CD4-positive, alpha-beta T cell (primary cell): ENCODE results near the gene NELFE. TPM values are rescaled to one million over a fixed set of nuclear protein-coding genes. Genes with fewer than 3 reads are reported as not detected.
"Not testable (repeated sequence)": the region's sequence is repeated elsewhere in the genome, so short reads cannot be mapped to it uniquely, and the experiment has no call there.

Source experiments
- ATAC-seq: fragments of 200-7000 bp; cut with Tn5 transposase; one replicate; pipeline ENCODE4 v1.10.0; 2022; ENCODE audit warnings: mild to moderate bottlenecking; ENCODE audit not compliant: poor library complexity
- CTCF ChIA-PET: fragments of 350-600 bp; sonication (Branson Sonifier 250); formaldehyde crosslinking; loops from one replicate; lab custom pipeline; 2021; ENCODE audit warnings: antibody characterized with exemption, inconsistent platforms; lab: Charles Lee
- POLR2A ChIA-PET: fragments of 350-600 bp; sonication (Branson Sonifier 250); formaldehyde crosslinking; loops from one replicate; lab custom pipeline; 2021; ENCODE audit warnings: antibody characterized with exemption, inconsistent platforms; lab: Charles Lee
- DNase-seq, 14 experiments: peaks; one replicate each; pipeline ENCODE4 v3.0.0-alpha.2; 2013 to 2020; ENCODE audit warnings: mixed read lengths in 2 of 14
- H3K27ac ChIP-seq, 2 donors: one replicate each; pipeline versions ENCODE4 v1.5.1 to v1.7.0; 2013; ENCODE audit warnings: low read length in 2 of 2, low read depth in 1 of 2, mild to moderate bottlenecking in 1 of 2
- H3K27me3 ChIP-seq, 2 experiments: 1 replicate in 1 of 2; 2 replicates in 1 of 2; pipeline versions ENCODE4 v1.6.1 to v1.7.0; 2013; ENCODE audit warnings: low read length in 2 of 2, control low read depth in 1 of 2, mild to moderate bottlenecking in 1 of 2, moderate library complexity in 1 of 2; ENCODE audit not compliant: insufficient read depth in 2 of 2, control insufficient read depth in 1 of 2
- H3K36me3 ChIP-seq: one replicate; pipeline ENCODE4 v1.6.1; 2013; ENCODE audit warnings: low read length, control low read depth; ENCODE audit not compliant: insufficient read depth
- H3K4me1 ChIP-seq: one replicate; pipeline ENCODE4 v1.6.1; 2013; ENCODE audit warnings: low read length, control low read depth; ENCODE audit not compliant: insufficient read depth
- H3K4me3 ChIP-seq: one replicate; pipeline ENCODE4 v1.5.1; 2013; ENCODE audit warnings: mild to moderate bottlenecking, low read length, moderate library complexity
- H3K9me3 ChIP-seq, 2 experiments: 1 replicate in 1 of 2; 2 replicates in 1 of 2; pipeline versions ENCODE4 v1.6.1 to v1.7.0; 2013; ENCODE audit warnings: low read length in 2 of 2, mild to moderate bottlenecking in 2 of 2, control low read depth in 1 of 2, moderate library complexity in 1 of 2; ENCODE audit not compliant: control insufficient read depth in 1 of 2, insufficient read depth in 1 of 2
- H3K27ac Mint-ChIP-seq: one replicate; pipeline ENCODE4 v1.8.0; 2020; ENCODE audit warnings: mixed read lengths
- H3K27me3 Mint-ChIP-seq: one replicate; pipeline ENCODE4 v1.8.0; 2021; ENCODE audit warnings: mixed read lengths
- H3K36me3 Mint-ChIP-seq: one replicate; pipeline ENCODE4 v1.8.0; 2021; ENCODE audit warnings: low read depth, mixed read lengths
- H3K4me1 Mint-ChIP-seq: one replicate; pipeline ENCODE4 v1.8.0; 2021; ENCODE audit warnings: low read depth, mixed read lengths
- H3K4me3 Mint-ChIP-seq: one replicate; pipeline ENCODE4 v1.8.0; 2020; ENCODE audit warnings: mild to moderate bottlenecking, mixed read lengths
- H3K9me3 Mint-ChIP-seq: one replicate; pipeline ENCODE4 v1.8.0; 2020; ENCODE audit warnings: mixed read lengths
- intact Hi-C, 2 experiments: fragments of 100-400 bp; cut with DNase I in 1 of 2; cut with micrococcal nuclease in 1 of 2; formaldehyde crosslinking; loops; one replicate each; pipeline versions ENCODE4 v1.15.1 to v1.9.0; 2023 to 2025; cut with DNase I, micrococcal nuclease
- total RNA-seq, 174 experiments: library from RNA in 2 of 174; stranded (reverse) in 2 of 174; gene quantifications; one replicate each; pipeline ENCODE4 v1.2.3 and lab custom pipeline; 2021 to 2026

Gene NELFE
- total RNA-seq, 2 experiments from 2014 or later = 53.8 to 58.2 TPM

GRCh38 chr6:32004864-32005537 lies 46.2 kb upstream of the NELFE start:
- H3K27ac ChIP-seq, H3K9me3 Mint-ChIP-seq, DNase-seq, POLR2A ChIA-PET, CTCF ChIA-PET, H3K9me3 ChIP-seq, intact Hi-C loops, H3K4me1 Mint-ChIP-seq, H3K4me1 ChIP-seq, H3K27me3 ChIP-seq, H3K4me3 ChIP-seq, H3K36me3 Mint-ChIP-seq, H3K27me3 Mint-ChIP-seq, H3K36me3 ChIP-seq: not testable (repeated sequence)
- Mint-ChIP-seq H3K4me3 (peak overlapping the region; percentile 39), H3K27ac (peak overlapping the region; percentile 74)
- ATAC-seq = peak; percentile 95

DNA sequence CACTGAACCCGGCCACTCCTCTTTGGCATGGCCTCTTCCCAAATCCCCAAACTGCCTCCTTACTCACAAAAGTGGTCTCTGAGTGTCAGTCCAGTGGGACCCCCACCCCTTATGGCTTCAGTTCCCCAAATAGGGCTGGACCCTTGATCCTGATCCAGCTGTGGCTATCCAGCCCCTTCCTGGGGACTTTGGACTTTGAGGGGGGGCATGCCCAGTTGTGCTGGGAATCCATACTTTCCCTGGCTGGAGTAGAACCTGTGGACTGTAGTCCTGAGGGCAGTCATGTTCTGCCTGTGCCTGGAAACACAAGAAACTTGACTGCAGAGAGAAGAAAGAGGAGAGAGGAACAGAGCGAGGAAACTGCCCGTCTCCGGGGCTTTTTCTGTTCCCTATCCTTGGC lies 45.6 kb upstream of the NELFE start:
- H3K27ac ChIP-seq, H3K36me3 ChIP-seq, H3K27me3 Mint-ChIP-seq, H3K9me3 ChIP-seq, H3K4me1 Mint-ChIP-seq, DNase-seq, POLR2A ChIA-PET, CTCF ChIA-PET, intact Hi-C loops, ATAC-seq, H3K27me3 ChIP-seq, H3K4me3 ChIP-seq, H3K36me3 Mint-ChIP-seq, H3K9me3 Mint-ChIP-seq, H3K4me3 Mint-ChIP-seq, H3K4me1 ChIP-seq: not testable (repeated sequence)
- H3K27ac Mint-ChIP-seq = peak overlapping the region; percentile 74

GRCh38 chr6:32003301-32003700 lies 44.5 kb upstream of the NELFE start:
- POLR2A ChIA-PET, H3K4me1 Mint-ChIP-seq: not testable (repeated sequence)

DNA sequence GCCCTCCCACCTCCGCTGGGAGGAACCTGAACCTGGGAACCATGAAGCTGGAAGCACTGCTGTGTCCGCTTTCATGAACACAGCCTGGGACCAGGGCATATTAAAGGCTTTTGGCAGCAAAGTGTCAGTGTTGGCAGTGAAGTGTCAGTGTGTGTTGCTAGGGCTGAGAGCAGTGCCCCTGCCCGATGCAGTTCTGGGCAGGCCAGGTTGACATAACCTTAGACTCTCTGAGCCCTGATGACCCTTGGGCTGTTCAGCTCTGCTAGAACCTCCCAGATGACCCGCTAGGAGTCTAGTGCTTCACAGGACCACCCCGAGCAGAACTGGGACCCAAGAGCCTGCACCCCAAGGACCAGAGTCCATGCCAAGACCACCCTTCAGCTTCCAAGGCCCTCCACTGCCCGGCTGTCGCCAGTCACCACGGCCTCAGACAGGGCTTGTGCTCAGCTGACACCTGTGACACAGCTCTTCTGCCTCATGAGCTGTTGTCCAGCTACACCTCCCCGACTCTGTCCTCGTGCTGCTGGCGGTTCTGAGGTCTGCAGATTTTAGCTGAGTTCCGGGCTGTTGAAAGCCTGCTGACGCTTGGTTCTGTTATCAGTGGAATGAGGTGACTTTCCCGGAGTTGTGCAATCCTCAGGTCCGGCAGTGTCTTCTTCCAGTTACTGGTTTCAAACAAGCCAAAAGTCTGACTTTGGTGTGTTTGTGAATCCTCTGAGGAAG lies 43.9 kb upstream of the NELFE start:
- H3K36me3 Mint-ChIP-seq, POLR2A ChIA-PET, H3K36me3 ChIP-seq, CTCF ChIA-PET, H3K27me3 Mint-ChIP-seq, DNase-seq, H3K9me3 Mint-ChIP-seq, H3K4me3 ChIP-seq, H3K27ac Mint-ChIP-seq, H3K4me1 Mint-ChIP-seq, H3K4me3 Mint-ChIP-seq, H3K4me1 ChIP-seq, H3K9me3 ChIP-seq, H3K27me3 ChIP-seq, ATAC-seq, intact Hi-C loops, H3K27ac ChIP-seq: not testable (repeated sequence)

More at GRCh38 chr6:32003301-32003700, 44.5 kb upstream of the NELFE start:
- H3K27ac Mint-ChIP-seq, H3K4me3 ChIP-seq, H3K36me3 Mint-ChIP-seq, H3K27me3 ChIP-seq, CTCF ChIA-PET, H3K4me1 ChIP-seq, DNase-seq, H3K9me3 Mint-ChIP-seq, H3K36me3 ChIP-seq, H3K4me3 Mint-ChIP-seq, H3K27me3 Mint-ChIP-seq, ATAC-seq, H3K27ac ChIP-seq, intact Hi-C loops, H3K9me3 ChIP-seq: not testable (repeated sequence)

DNA sequence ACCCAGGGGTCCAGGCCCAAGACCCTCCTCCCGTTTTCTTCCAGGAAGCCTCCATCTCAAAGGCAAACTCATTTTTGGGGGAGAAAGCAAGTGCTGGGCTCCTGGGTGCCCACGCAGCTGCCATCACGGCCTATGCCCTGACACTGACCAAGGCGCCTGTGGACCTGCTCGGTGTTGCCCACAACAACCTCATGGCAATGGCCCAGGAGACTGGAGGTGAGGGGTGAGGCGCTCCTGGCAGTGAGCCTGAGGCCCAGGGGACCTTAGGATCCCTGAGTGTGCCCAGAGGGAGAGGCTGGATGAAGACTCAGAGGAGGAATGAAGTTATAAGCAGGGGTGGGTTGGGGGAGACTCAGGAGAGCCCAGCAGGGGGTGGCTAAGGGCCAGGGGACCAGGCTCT lies 37.6 kb upstream of the NELFE start:
- H3K27me3 ChIP-seq, H3K27ac ChIP-seq, H3K9me3 Mint-ChIP-seq, H3K27me3 Mint-ChIP-seq, H3K4me3 Mint-ChIP-seq, H3K4me1 ChIP-seq, H3K9me3 ChIP-seq, POLR2A ChIA-PET, intact Hi-C loops, H3K4me1 Mint-ChIP-seq, CTCF ChIA-PET, H3K27ac Mint-ChIP-seq, ATAC-seq, H3K36me3 ChIP-seq, DNase-seq, H3K36me3 Mint-ChIP-seq, H3K4me3 ChIP-seq: not testable (repeated sequence)

DNA sequence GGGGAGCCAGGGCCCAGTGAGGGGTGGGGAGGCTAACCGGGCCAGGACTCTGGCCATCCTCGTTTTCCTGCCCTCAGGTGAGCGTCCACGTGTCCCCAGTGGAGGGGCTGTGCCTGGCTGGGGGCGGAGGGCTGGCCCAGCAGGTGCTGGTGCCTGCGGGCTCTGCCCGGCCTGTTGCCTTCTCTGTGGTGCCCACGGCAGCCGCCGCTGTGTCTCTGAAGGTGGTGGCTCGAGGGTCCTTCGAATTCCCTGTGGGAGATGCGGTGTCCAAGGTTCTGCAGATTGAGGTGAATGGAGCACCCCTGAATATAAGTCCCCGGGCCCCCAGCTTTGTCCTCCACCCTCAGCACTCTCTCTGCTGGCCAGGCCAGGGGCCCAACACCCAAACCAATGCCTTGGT lies 35.6 kb upstream of the NELFE start:
- H3K4me1 Mint-ChIP-seq, H3K4me3 Mint-ChIP-seq, intact Hi-C loops, DNase-seq, CTCF ChIA-PET, H3K9me3 Mint-ChIP-seq, H3K4me3 ChIP-seq, H3K27me3 Mint-ChIP-seq, H3K27me3 ChIP-seq, H3K27ac ChIP-seq, H3K36me3 ChIP-seq, ATAC-seq, POLR2A ChIA-PET, H3K27ac Mint-ChIP-seq, H3K36me3 Mint-ChIP-seq, H3K9me3 ChIP-seq, H3K4me1 ChIP-seq: not testable (repeated sequence)

DNA sequence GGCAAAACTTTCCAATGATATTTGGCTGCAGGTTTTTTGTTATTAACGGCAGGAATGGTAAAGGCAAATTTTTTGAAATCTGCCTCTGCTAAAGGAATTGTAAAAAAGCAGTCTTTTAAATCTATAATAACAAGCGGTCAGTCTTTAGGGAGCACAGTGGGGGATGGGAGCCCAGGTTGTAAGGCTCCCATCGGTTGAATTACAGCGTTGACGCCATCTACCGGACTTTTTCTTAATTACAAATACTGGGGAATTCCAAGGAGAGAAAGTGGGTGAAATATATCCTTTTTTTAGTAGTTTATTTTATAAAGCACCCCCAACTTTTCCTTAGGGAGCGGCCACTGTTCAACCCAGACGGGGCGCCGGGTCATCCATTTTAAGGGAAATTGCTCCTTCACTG lies 30.6 kb upstream of the NELFE start:
- H3K27me3 Mint-ChIP-seq, H3K4me1 Mint-ChIP-seq, DNase-seq, H3K4me3 ChIP-seq, H3K27ac Mint-ChIP-seq, H3K36me3 ChIP-seq, H3K27me3 ChIP-seq, CTCF ChIA-PET, H3K36me3 Mint-ChIP-seq, H3K4me3 Mint-ChIP-seq, H3K4me1 ChIP-seq, intact Hi-C loops, ATAC-seq, H3K9me3 Mint-ChIP-seq, H3K27ac ChIP-seq, H3K9me3 ChIP-seq, POLR2A ChIA-PET: not testable (repeated sequence)
